Measurements from ENCODE around the gene COX7C. TPM values are rescaled to one million over a fixed set of nuclear protein-coding genes. Genes with fewer than 3 reads are reported as not detected.
A peak's percentile ranks its signal among the peaks of the same experiment; 100 is the strongest.
"Not testable (repeated sequence)": the region's sequence is repeated elsewhere in the genome, so short reads cannot be mapped to it uniquely, and the experiment has no call there.

The COX7C gene, protein sequence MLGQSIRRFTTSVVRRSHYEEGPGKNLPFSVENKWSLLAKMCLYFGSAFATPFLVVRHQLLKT
- 209 and 256 TPM in 2 replicates for total RNA-seq

GRCh38 chr5:86617756-86618576 lies at the start of gene COX7C:
COX7C (plus strand) TSS chr5:86617941; CDS start chr5:86618056, 115 bp downstream.
- peak; percentile 80 for DNase-seq (ENCODE audit: low read depth, low spot score)

DNA sequence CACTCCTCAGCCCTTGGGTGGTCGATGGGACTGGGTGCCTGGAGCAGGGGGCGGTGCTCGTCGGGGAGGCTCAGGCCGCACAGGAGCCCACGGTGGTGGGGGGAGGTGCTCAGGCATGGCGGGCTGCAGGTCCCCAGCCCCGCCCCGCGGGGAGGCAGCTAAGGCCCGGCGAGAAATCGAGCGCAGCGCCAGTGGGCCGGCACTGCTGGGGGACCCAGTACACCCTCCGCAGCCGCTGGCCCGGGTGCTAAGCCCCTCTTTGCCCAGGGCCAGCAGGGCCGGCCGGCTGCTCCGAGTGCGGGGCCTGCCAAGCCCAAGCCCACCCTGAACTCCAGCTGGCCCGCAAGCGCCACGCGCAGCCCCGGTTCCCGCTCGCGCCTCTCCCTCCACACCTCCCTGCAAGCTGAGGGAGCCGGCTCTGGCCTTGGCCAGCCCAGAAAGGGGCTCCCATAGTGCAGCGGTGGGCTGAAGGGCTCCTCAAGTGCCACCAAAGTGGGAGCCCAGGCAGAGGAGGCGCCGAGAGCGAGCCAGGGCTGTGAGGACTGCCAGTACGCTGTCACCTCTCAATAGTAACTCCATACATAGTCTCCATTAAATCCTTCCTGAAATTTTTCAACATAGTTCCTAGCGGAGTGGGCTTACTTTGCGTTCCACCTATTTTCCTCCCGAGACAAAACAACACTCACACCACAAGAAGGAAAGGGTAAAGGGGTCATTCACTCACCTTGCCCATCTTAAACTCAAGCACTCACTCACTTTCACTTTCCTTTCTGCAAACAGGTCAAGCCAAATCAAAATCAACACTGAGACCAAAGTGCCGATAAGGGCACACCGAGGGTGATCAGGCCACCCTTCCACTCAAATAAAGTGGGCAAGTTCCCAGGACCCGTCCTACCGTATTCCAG lies 48.0 kb upstream of the COX7C start:
- not testable (repeated sequence) for DNase-seq (ENCODE audit: low read depth, low spot score)

- no peak for DNase-seq (ENCODE audit: low read depth, low spot score)
Measured at GRCh38 chr5:86570427-86571083, 47.2 kb upstream of the COX7C start.

DNA sequence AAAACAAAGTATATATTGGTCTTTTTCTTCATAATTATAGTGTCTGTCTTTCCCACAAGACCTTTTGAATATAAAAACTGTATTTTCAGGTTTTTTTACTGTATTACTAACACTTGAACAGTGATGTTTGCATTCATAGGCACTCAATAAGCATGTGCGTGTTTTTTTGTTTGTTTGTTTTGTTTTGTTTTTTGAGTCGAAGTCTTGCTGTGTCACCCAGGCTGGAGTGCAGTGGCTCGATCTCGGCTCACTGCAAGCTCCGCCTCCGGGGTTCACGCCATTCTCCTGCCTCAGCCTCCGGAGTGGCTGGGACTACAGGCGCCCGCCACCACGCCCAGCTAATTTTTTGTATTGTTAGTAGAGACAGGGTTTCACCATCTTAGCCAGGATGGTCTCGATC lies 46.6 kb upstream of the COX7C start:
- not testable (repeated sequence) for DNase-seq (ENCODE audit: low read depth, low spot score)

DNA sequence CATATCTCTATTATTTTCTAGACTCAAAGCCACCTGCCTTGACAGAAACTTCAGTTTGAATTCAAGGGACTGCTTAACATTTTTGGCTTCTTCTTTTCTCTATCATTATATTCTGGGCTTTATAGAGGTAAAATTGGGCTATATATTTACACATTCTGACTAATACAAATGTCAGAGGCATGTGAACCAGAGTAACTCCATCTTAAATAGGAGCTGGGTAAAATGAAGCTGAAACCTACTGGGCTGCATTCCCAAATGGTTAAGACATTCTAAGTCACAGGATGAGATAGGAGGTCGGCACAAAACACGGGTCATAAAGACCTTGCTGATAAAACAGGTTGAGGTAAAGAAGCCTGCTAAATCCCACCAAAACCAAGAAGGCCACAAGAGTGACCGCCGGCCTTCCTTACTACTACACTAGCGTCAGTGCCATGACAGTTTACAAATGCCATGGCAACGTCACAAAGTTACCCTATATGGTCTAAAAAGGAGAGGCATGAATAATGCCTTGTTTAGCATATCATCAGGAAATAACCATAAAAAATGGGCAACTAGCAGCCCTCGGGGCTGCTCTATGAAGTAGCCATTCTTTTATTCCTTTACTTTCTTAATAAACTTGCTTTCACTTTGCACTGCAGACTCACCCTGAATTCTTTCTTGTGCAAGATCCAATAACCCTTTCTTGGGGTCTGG lies 44.8 kb upstream of the COX7C start:
- no peak for DNase-seq (ENCODE audit: low read depth, low spot score)

- DNase-seq (ENCODE audit: low read depth, low spot score) = no peak
Measured at GRCh38 chr5:86579502-86579901, 38.2 kb upstream of the COX7C start.

GRCh38 chr5:86596476-86596875 lies 21.3 kb upstream of the COX7C start:
- no peak for DNase-seq (ENCODE audit: low read depth, low spot score)

GRCh38 chr5:86605881-86606280 lies 11.9 kb upstream of the COX7C start:
- DNase-seq (ENCODE audit: low read depth, low spot score) = no peak

GRCh38 chr5:86613455-86613854 lies 4.3 kb upstream of the COX7C start:
- no peak for DNase-seq (ENCODE audit: low read depth, low spot score)

- DNase-seq (ENCODE audit: low read depth, low spot score) = no peak
Measured at GRCh38 chr5:86617309-86617755, 409 bp upstream of the COX7C start.

DNA sequence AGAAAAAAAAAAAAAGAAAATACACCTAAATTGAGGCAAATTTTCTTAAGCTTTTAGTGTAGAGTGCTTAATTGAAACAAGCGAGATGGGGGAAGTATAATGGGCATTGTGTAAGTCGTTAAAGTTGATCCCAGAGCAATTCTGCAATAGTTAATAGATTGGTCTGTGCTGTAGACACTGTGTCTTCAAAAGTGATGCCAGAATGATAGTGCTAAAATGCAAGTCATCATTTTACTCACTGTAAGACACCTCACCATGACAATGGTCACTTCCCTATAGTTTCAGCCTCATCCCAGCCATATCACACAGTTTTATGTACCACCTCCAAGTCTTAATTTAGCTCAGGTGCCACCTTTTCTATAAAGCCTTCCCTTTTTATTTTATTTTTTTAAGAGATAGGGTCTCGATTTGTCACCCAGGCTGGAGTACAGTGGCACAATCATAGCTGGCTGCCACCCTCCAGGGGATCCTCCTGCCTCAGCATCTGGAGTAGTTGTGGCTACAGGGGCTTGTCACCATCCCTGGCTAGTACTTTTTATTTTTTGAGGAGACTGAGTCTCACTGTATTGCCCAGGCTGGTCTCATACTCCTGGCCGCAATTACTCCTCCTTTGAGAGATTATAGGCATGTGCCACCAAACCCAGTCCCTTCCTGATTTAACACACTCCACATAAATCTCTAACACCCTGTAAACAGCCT lies 6.2 kb downstream of the COX7C start:
- no peak for DNase-seq (ENCODE audit: low read depth, low spot score)

GRCh38 chr5:86625148-86625547 lies 7.4 kb downstream of the COX7C start:
- no peak for DNase-seq (ENCODE audit: low read depth, low spot score)

DNA sequence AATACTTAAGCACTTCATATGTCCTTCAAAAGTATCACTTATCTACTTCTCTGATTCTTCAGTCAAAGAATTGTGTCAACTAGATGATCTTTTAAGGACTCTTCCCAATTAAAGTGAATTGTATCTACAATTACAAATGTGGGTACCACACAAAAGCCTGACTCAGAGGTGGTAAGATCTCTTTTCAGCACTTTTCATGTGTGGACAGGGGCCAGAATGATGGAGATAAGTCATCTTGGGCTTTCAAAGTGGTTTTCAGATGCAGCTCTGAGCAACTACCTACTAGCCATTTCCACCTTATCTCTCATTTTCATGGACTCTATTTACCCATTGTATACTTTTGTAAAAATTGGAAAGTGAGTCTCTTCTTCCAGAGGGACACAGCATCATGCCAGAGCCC lies 8.4 kb downstream of the COX7C start:
- DNase-seq (ENCODE audit: low read depth, low spot score) = no peak

- DNase-seq (ENCODE audit: low read depth, low spot score) = no peak
Measured at GRCh38 chr5:86631165-86631564, 13.4 kb downstream of the COX7C start.

DNA sequence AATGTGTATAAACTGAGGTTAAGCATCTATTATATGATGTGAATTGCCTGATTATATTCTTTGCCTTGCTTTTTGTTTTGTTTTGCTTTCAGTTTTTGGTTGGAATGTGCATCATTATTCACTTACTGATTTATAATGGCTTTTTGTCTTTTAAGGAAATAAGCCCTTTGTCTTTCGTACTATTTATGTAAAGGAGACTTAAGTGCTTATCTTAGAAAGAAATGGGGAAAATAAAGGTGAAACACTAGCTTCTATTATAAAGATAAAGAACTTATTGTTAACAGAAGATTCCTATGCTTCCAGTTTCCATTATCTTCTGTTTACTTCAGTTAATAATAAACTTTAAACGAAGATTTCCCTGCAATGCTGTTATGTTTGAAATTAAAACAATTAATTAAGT lies 23.3 kb downstream of the COX7C start:
- DNase-seq (ENCODE audit: low read depth, low spot score) = no peak

DNA sequence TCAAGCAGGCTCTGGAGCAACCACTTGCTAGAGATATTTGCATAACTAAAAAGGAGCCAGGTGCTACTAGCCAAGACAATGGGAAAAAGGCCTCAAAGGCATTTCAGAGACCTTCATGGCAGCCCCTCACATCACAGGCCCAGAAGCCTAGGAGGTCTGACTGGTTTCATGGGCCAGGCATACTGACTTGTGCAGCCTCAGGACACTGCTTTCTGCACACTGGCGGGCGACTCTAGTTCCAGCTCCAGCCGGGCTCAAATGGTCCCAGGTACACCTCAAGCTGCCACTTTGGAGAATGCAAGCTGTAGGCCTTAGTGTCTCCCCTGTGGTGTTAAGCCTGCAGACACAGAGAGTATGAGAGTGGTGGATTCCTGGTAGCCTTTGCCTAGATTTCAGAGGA lies 27.1 kb downstream of the COX7C start:
- no peak for DNase-seq (ENCODE audit: low read depth, low spot score)

- DNase-seq (ENCODE audit: low read depth, low spot score) = no peak
Measured at GRCh38 chr5:86645885-86646284, 28.1 kb downstream of the COX7C start.

DNA sequence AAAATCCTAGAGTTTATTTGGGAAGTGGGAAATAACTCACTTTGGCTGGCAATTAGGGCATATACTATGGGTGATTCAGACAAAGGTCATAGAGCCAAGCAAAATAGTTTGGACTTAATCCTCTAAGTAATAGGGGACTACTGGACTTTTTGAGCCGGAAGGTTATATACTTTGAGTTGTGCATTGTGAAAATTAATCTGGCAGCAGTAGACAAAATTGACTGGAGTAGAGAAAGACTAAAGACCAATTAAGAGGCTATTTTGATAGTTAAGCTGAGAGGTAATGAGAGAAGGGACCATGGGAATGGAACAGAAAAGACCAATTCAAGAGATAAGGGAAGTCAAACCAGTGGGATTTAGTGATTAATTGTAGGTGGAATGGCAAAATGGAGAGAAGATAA lies 28.9 kb downstream of the COX7C start:
- no peak for DNase-seq (ENCODE audit: low read depth, low spot score)

- no peak for DNase-seq (ENCODE audit: low read depth, low spot score)
Measured at GRCh38 chr5:86649832-86650505, 32.2 kb downstream of the COX7C start.

DNA sequence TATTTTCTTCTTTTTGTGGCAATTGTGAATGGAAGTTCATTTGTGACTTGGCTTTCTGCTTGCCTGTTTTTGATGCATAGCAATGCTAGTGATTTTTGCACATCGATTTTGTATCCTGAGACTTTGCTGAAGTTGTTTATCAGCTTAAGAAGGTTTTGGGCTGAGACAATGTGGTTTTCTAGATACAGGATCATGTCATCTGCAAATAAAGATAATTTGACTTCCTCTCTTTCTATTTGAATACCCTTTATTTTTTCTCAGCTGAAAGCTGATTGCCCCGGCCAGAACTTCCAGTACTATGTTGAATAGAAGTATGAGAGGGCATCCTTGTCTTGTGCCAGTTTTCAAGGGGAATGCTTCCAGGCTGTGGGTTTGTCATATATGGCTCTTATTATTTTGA lies 43.0 kb downstream of the COX7C start:
- DNase-seq (ENCODE audit: low read depth, low spot score) = not testable (repeated sequence)

Data from pulmonary artery endothelial cell (primary cell).